Left forelimb (tissue), 1 donor: Measurements from ENCODE around the gene TATDN3.
"Not testable (repeated sequence)": the region's sequence is repeated elsewhere in the genome, so short reads cannot be mapped to it uniquely, and the experiment has no call there.

Experiments used
- DNase-seq: peaks from one replicate; pipeline ENCODE4 v3.0.0-alpha.2; 2018; ENCODE audit warnings: low spot score

TATDN3 gene

DNA sequence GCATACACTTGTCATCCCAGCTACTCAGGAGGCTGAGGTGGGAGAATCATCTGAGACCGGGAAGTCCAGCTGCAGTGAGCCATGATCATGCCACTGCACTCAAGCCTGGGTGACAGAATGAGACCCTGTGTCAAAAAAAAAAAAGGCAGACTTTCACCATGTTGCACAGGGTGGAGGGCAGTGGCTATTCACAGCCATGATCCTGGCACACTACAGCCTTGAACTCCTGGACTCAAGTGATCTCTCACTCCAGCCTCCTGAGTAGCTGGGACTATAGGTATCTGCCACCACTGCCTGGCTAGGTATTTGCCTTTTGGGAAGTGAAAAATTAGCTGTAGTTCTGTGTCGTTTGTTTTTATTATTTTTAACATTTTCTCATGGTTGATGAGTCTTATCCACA, 36.7 kb downstream of the TATDN3 start:
- DNase-seq: no peak

DNA sequence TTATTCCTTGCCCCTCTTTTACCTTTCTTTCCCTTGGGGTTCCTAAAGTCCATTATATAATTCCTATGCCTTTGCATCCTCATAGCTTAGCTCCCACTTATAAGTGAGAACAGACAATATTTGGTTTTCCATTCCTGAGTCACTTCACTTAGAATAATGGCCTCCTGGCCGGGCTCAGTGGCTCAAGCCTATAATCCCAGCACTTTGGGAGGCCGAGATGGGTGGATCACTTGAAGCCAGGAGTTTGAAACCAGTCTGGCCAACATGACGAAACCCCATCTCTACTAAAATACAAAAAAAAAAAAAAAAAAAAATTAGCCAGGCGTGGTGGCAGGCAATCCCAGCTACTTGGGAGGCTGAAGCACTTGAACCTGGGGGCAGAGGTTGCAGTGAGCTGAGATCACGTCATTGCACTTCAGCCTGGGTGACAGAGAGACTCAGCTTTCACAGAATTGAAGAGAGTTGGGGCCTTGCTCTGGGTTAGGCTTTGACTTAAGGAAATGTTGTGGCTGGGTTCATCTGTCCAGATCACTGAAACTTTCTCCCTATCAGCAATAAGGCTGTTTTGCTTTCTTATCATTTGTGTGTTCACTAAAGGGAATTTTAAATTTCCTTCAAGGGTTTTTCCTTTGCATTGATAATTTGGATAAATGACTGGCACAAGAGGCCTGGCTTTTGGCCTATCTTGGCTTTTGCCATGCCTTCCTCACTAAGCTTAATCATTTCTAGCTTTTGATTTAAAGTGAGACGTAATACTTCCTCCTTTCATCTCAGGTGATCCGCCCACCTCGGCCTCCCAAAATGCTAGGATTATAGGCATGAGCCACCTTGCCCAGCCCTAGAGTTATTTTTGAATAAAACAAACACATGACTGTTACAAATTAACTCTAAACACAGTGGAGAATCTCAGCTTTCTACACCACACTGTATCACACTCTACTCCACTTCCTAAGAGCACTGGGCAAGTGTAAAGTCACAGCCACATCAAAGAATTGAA, 41.8 kb downstream of the TATDN3 start:
- not testable (repeated sequence) for DNase-seq

DNA sequence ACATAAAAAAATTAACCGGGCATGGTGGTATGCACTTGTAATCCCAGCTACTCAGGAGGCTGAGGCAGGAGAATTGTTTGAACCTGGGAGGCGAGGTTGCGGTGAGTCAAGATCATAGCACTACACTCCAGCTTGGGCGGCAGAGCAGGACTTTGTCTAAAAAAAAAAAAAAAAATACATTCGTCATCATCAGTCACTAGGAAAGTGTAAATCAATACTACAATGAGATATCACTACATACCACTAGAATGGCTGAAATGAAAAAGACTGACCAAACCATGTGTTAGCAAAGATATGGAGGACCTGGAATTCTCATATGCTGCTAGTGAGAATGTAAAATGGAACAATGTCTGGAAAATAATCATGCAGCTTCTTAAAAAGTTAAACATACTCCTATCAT, 46.5 kb downstream of the TATDN3 start:
- DNase-seq: no peak

DNA sequence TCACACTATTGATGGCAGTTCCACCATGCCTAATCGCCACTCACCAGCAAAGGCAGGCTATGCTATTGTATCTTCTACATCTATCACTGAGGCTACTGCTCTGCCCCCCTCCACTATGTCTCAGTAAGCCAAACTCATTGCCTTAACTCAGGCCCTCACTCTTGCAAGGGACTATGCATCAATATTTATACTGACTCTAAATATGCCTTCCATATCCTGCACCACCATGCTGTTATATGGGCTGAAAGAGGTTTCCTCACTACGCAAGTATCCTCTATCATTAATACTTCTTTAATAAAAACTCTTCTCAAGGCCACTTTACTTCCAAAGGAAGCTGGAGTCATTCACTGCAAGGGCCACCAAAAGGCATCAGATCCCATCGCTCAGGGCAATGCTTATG, 52.8 kb downstream of the TATDN3 start:
- DNase-seq: not testable (repeated sequence)

DNA sequence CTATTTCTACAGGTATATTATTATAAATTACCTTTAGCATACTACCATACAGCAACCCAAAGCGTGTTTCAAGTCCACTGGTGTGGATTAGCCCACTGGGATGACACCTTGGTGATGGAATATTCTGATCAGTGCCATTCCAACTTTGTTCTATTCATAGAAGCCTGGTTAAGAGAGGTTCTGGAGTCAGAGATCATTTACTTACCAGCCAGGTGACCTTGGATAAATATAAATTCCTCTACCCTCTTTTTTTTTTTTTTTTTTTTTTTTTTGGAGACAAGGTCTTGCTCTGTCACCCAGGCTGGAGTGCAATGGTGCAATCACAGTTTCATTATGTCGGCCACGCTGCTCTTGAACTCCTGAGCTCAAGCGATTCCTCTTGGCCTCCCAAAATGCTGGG, 55.9 kb downstream of the TATDN3 start, which contains the start of gene SPATA45:
Gene SPATA45 (minus strand): TSS at position 101 of the 400 bp plus-strand sequence. CDS start 11,500 bp downstream, outside the sequence.
- no peak for DNase-seq

DNA sequence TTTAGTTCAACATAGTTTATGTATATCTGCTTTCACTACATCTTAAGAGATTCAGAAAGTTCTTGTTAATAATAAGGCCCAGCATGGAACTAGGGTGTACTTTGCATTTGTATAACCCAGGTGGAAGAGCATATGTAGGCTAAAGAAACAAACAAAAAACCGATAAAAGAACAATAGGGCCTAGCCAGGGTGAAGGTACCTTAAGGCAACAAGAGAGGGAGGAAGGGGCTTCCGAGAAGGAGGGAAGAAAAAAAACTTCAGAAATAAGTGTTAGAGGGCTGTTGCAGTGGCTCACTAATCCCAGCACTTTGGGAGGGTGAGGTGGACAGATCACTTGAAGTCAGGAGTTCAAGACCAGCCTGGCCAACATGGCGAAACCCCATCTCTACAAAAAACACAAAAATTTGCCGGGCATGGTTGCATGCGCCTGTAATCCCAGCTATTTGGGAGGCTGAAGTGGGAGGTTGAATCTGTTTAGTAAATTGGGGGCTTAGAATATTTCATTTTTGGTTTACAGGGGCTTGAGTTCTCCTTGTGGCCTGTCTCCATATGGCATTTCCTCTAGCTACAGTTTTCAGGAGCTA, 60.5 kb downstream of the TATDN3 start:
- no peak for DNase-seq

DNA sequence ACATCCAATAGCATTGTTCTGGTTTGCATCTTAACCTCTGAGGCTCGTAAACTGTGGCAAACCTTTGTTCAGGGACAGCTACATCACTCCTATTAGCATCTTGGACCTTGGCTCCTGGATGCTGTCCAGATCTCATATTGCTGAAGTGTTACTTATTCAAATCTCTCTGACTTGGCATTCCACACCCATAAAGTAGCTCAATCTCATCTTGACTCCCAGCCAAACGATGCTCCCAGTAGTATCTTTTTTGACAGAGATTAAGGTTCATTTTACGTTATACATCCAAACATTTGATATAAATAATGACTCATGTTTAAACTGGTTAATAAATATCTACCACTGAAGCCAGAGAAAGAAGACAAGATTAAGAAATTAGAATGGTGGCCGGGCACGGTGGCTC, 62.0 kb downstream of the TATDN3 start:
- no peak for DNase-seq

DNA sequence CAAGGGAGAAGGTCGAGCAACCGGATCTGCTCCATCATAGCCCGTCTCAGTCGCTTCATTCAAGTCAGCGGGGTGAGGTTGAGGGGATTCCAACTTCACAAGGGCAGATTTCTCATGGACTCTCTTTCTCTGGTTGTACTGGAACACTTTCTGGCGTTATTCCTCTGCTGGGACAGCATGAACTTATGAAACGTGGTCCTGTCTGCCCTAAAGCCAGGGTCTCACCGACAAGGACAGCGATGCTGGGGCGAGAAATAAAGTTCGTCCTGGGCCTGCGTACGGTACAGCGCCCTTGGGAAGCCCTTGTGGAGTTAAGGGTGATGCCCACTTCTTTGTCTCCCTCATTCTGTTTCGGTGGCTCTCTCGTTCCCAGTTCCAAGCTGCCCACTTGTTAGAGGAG, 65.1 kb downstream of the TATDN3 start:
- no peak for DNase-seq

DNA sequence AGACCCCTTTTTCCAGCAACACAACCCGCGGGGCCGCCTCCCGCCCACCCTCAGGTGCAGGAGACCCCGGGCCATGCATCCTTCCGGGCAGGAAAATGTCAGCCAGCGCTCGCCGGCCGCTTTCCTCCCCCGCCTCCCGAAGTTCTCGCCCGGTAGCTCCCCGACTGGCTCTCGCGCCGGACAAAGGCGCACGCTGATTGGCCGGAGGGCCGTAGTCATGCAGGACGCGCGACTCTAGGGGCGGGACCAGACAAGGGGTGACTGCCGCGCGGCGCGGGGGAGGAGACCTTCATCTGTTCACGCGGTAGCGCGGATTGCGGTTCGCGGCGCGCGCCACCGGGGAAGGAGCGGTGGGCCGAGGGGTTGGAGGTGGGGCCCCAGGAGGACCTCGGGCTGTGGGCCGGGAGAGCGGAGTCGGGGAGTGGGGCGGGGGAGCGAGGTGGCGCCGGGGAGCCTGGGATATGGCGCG, 66.3 kb downstream of the TATDN3 start, which contains the start of gene FLVCR1:
Gene FLVCR1 (plus strand): TSS at position 284 of the 469 bp plus-strand sequence. CDS start 178 bp downstream, at position 462.
- peak; percentile 95 for DNase-seq

DNA sequence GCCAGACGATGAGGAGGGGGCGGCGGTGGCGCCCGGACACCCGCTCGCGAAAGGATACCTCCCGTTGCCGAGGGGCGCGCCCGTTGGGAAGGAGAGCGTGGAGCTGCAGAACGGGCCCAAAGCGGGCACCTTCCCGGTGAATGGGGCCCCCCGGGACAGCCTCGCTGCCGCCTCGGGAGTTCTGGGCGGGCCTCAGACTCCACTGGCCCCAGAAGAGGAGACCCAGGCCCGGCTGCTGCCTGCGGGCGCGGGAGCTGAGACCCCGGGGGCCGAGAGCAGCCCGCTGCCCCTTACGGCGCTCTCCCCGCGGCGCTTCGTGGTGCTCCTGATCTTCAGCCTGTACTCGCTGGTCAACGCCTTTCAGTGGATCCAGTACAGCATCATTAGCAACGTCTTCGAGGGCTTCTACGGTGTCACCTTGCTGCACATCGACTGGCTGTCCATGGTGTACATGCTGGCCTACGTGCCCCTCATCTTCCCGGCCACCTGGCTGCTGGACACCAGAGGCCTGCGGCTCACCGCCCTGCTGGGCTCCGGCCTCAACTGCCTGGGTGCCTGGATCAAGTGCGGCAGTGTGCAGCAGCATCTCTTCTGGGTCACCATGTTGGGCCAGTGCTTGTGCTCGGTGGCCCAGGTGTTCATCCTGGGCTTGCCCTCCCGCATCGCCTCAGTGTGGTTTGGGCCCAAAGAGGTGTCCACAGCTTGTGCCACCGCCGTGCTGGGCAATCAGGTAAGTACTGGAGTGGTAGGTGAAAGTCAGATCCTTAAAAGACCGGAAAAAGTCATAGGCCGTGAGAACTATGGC, 67.0 kb downstream of the TATDN3 start:
- DNase-seq: peak; percentile 67

DNA sequence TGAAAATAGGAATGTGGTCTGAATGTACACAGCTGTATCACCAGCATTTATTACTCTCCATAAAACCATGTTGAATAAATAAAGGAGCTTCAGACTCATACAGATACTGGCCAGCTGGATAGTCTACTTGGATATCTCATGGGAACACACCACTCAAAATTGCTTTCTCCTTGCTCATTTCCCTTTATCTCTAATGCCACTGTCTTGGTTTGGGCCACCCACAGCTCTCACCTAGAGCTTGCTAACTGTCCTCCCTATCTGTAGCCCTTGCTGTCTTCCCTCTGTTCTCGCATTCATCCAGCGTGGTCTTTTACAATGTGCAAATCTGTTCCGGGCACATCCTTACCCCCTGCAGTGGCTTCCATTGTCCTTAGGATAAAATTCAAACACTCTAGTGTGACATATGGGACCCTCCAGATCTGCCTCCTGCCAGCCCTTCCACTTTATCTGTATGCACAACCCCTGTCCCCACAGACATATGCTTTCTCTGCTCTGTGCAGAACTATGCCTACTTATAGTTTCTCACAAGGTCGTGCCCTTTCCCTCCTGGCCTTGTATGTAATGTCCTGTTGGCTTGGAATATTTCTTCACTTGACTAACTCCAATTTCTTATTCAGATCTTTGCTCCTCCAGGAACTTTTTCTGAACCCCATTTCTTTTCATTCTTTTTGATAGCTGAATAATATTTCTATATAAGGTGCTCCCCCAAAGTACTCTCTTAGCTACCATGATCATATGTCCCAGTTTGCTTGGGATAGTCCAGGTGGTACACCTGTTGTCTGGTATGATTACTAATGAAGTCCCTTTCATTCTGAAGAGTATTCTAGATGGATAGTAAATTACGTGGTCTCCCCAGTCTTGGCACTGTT, 69.3 kb downstream of the TATDN3 start:
- no peak for DNase-seq

DNA sequence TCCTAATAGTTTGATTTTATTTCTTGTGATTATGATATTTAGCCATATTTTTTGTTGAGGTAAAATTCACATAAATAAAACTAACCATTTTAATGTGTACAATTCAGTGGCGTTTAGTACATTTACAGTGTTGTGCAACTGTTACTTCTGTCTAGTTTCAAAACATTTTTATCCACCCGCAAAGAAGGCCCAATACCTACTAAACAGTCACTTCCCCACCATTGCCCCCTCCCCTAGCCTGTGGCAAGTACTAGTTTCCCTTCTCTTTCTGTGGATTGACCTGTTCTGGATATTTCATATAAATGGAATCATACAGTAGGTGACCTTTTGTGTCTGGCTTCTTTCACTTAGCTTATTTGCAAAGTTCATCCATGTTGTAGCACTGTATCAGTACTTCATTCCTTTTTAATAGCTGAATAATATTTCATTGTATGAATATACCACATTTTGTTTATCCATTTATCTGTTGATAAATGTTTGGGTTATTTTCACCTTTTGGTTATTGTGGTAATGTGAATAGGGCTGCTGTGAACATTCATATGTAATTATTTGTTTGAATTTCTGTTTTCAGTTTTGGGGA, 70.5 kb downstream of the TATDN3 start:
- no peak for DNase-seq

DNA sequence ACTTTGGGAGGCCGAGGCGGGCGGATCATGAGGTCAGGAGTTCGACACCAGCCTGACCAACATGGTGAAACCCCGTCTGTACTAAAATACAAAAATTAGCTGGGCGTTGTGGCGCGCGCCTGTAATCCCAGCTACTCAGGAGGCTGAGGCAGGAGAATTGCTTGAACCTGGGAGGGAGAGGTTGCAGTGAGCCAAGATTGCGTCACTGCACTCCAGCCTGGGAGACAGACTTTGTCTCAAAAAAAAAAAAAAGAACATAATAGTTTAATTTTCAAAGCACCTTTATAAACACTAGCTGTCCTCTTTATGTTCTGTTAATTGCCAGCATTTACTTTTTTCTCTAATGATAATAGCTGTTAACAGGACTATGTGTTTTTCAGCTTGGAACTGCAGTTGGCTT, 71.7 kb downstream of the TATDN3 start:
- not testable (repeated sequence) for DNase-seq

DNA sequence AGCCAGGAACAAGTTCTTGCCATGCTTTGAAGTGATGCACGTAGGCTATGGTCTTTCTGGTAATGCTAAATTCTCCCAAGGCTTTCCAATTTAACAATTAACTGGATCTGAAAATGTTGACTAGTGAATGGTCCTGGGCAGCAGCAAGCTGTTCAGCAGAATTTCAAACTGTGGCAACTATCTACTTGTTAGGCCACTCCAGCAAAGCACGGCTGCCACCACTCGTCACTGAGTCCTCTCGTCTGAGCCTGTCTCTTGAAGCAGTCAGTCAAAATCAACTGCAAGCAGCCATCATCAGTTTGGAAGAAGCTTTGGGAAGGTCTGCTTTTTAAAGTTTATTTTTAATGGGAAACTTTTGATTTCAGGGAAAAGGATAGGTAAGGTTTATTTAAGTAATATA, 72.5 kb downstream of the TATDN3 start:
- DNase-seq: no peak
